Chondrocyte (in vitro differentiated cells): ENCODE measurements around the gene GRIP2. TPM values are rescaled to one million over a fixed set of nuclear protein-coding genes. Genes with fewer than 3 reads are reported as not detected.

ENCODE experiments used
- DNase-seq: peaks from one replicate; pipeline ENCODE4 v3.0.0; 2021; ENCODE audit warnings: mixed read lengths, low spot score
- H3K27ac Mint-ChIP-seq: one replicate; pipeline ENCODE4 v1.8.0; 2021; ENCODE audit warnings: mild to moderate bottlenecking, moderate library complexity, mixed read lengths; ENCODE audit not compliant: unreplicated experiment
- H3K27me3 Mint-ChIP-seq: 2 replicates; pipeline ENCODE4 v1.8.0; 2021; ENCODE audit warnings: low read depth, mixed read lengths
- H3K36me3 Mint-ChIP-seq: 2 replicates; pipeline ENCODE4 v1.8.0; 2021; ENCODE audit warnings: low read depth, mixed read lengths
- H3K4me1 Mint-ChIP-seq: 2 replicates; pipeline ENCODE4 v1.8.0; 2021; ENCODE audit warnings: low read depth, mild to moderate bottlenecking, mixed read lengths
- H3K4me3 Mint-ChIP-seq: one replicate; pipeline ENCODE4 v1.8.0; 2021; ENCODE audit warnings: mild to moderate bottlenecking, moderate library complexity, mixed read lengths; ENCODE audit not compliant: unreplicated experiment
- H3K9me3 Mint-ChIP-seq: 2 replicates; pipeline ENCODE4 v1.8.0; 2021; ENCODE audit warnings: low read depth, mixed read lengths
- CTCF ChIP-seq: fragments of 200-600 bp; sonication (generic); IDR thresholded peaks from 2 replicates; pipeline ENCODE4 v1.5.0; 2021; ENCODE audit warnings: antibody characterized with exemption, mild to moderate bottlenecking, moderate library complexity
- total RNA-seq: library from RNA; stranded (reverse); gene quantifications from 3 replicates; pipeline ENCODE4 v1.2.1, GENCODE V29; 2021

The GRIP2 gene
- total RNA-seq, 1 donor from 2014 or later = 0.20 TPM

DNA sequence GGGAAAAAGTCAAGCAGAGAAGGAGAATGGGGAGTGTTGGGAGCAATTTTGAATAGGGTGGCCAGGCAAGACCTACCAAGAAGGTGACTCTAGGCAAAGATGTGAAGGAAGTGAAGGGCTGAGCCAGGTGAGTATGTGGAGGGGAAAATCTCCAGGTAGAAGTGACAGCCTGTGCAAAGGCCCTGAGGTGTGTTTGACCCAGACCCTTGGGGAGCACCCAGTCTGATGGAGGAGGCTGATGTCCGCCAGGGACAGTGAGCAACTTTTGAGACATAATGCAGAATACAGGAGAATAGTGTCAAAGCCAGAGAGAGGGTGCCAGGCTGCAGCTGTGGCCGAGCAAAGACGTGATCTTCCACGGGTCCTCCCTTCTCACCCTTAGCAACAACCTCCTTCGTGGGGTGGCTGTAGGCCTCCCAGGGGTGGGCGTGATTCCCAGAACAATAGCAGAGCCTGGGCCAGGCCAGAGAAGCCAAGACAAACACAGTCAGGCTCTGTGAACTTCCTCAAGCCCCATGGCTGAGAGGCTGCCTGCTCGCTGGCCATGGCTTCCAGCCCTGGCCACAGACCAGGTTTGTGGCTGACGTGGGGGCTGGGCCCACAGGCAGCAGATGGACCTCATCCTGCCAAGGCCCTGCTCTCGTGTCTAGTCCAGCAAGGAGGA lies 79.7 kb downstream of the GRIP2 start:
- Mint-ChIP-seq H3K4me3 (no peak overlapping the region), H3K9me3 (no peaks in the 10 kb centered on the region), H3K27ac (peak overlapping the region; percentile 69), H3K36me3 (peaks cover 8% of the 10 kb centered on the region), H3K27me3 (no peaks in the 10 kb centered on the region), H3K4me1 (peaks cover 28% of the 10 kb centered on the region)
- TF ChIP-seq CTCF = no peak
- peak; percentile 69 for DNase-seq

- Mint-ChIP-seq H3K27me3 (no peaks in the 10 kb centered on the region), H3K4me3 (no peak overlapping the region), H3K4me1 (peaks cover 31% of the 10 kb centered on the region), H3K9me3 (no peaks in the 10 kb centered on the region), H3K36me3 (peaks cover 11% of the 10 kb centered on the region), H3K27ac (no peak overlapping the region)
- no peak for DNase-seq
- no peak for TF ChIP-seq CTCF
Observed at GRCh38 chr3:14459787-14460186, 80.4 kb downstream of the GRIP2 start.

- Mint-ChIP-seq H3K4me3 (no peak overlapping the region), H3K4me1 (peaks cover 34% of the 10 kb centered on the region), H3K36me3 (peaks cover 11% of the 10 kb centered on the region), H3K9me3 (no peaks in the 10 kb centered on the region), H3K27me3 (no peaks in the 10 kb centered on the region), H3K27ac (no peak overlapping the region)
- DNase-seq = no peak
- TF ChIP-seq CTCF = no peak
Observed at GRCh38 chr3:14459384-14459783, 80.8 kb downstream of the GRIP2 start.

DNA sequence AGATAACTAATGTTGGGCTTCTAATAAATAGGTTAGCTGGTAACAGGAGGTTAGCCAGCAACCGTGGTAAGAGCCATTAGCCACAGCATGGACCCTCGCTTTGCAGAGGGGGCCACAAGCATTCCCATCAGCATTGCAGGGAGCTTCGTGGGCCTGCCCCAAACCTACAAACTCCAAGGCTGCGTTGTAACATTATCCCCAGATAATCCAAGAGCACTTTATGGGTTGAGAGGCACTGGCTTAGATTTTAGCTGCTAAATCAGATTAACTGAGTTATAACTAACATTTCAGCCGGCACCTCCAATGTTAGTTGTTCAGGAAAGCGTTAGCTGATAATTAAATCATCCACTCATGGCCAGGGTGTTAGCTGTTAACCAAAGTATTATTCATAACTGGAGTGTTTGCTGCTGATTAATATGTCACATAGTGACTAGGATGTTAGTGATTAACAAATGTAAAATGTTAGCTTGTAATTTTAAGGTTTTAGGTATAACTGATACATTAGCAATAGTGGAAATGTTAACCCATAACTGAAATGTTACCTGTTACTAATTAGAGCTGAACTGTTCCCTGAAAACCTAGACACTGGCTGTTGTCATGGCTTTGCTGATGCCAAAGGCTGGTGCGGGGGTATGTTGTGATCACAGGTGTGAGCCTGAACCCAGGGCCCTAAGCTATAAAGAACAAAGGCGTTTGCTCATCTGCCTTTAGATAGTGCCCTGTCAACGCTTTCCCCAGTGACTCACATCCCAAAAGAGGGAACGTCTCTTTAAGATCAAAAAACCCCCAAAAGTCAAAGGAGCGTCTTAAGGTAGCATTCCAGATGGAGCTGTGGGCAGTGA lies 81.5 kb downstream of the GRIP2 start:
- no peak overlapping the region for H3K4me3 Mint-ChIP-seq
- peaks cover 41% of the 10 kb centered on the region for H3K4me1 Mint-ChIP-seq
- no peak for TF ChIP-seq CTCF
- no peaks in the 10 kb centered on the region for H3K9me3 Mint-ChIP-seq
- no peak overlapping the region for H3K27ac Mint-ChIP-seq
- no peak for DNase-seq
- H3K27me3 Mint-ChIP-seq = no peaks in the 10 kb centered on the region
- peaks cover 11% of the 10 kb centered on the region for H3K36me3 Mint-ChIP-seq

DNA sequence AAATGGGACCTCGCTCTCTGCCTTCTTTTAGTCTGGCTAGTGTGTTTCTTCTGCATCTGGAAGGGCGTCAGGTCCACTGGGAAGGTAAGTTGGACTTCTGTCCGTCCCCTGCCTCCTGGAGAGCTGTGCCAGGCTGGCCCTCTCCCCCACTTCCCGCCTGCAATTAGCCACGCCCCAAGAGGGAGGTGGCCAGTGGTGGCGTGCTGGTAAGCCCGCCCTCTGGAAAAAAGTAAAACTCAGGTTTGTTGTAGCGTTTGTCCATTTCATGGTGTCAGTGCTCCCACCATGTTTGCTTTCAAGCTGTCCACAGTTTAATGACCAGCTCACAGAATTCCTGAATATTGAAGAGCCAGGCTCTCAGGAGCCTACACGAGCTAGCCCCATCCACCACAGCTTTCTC lies 82.1 kb downstream of the GRIP2 start:
- H3K36me3 Mint-ChIP-seq = peaks cover 9% of the 10 kb centered on the region
- no peaks in the 10 kb centered on the region for H3K27me3 Mint-ChIP-seq
- no peak for TF ChIP-seq CTCF
- no peak overlapping the region for H3K27ac Mint-ChIP-seq
- no peak for DNase-seq
- H3K9me3 Mint-ChIP-seq = no peaks in the 10 kb centered on the region
- H3K4me1 Mint-ChIP-seq = peaks cover 48% of the 10 kb centered on the region
- no peak overlapping the region for H3K4me3 Mint-ChIP-seq
